A549 (cell line): ENCODE measurements around the gene NUP188.

Experiments
- CTCF ChIP-seq: fragments of >200 bp; sonication (Bioruptor Twin); formaldehyde crosslinking; IDR thresholded peaks from 3 replicates; pipeline ENCODE4 v1.5.1; 2016
- FOSB ChIP-seq: fragments of 250-450 bp; sonication (Bioruptor Pico); IDR thresholded peaks from 2 replicates; pipeline ENCODE4 v1.5.0; 2020; ENCODE audit warnings: mild to moderate bottlenecking, moderate library complexity
- MAZ ChIP-seq: fragments of 150-350 bp; IDR thresholded peaks from 2 replicates; pipeline ENCODE4 v1.6.1; 2014; ENCODE audit warnings: antibody characterized with exemption, low read depth, low read length, borderline replicate concordance
- MYC ChIP-seq: IDR thresholded peaks from 2 replicates; pipeline ENCODE4 v1.6.1; 2012; ENCODE audit warnings: mild to moderate bottlenecking, inconsistent platforms, low read length, improper control_type of control experiment, borderline replicate concordance

- TF ChIP-seq CTCF (no peak), MYC (no peak), MAZ (no peak), FOSB (no peak)
These were observed 85.2 kb downstream of the NUP188 start for GRCh38 chr9:129032541-129033159.
